Measurements from ENCODE around the gene RERE. TPM values are rescaled to one million over a fixed set of nuclear protein-coding genes. Genes with fewer than 3 reads are reported as not detected.

The RERE gene
- total and polyA plus RNA-seq, 2 donors (not counting 3 experiments of a cell fraction or from before 2014, with no cell fraction given), result 14.1 to 113 TPM

- BruUV-seq (replicated peaks), result no TSS peak
- no peak overlapping the region for H3K4me3 ChIP-seq (replicated peaks in 1 of 3; ENCODE audit: insufficient read depth in 1 of 3, low read depth in 1 of 3, low read length in 3 of 3)
- DNase-seq (ENCODE audit: low read depth, low spot score), result no peak
- TF ChIP-seq POLR2AphosphoS5 (IDR thresholded peaks at IDR 0.05; ENCODE audit: insufficient read depth, low read depth, low read length), result no peak
- no peak for TF ChIP-seq MYC (IDR thresholded peaks at IDR 0.05; ENCODE audit: low read depth, low read length)
- no peak for TF ChIP-seq POLR2A (IDR thresholded peaks at IDR 0.05; ENCODE audit: low read depth, low read length)
- TF ChIP-seq MAX (IDR thresholded peaks at IDR 0.05; ENCODE audit: insufficient read depth, insufficient read length), result no peak
- TF ChIP-seq FOS (IDR thresholded peaks at IDR 0.05; ENCODE audit: borderline replicate concordance, insufficient read depth, low read length), result no peak
- TF ChIP-seq JUN (IDR thresholded peaks at IDR 0.05; ENCODE audit: borderline replicate concordance, insufficient read depth, insufficient read length, low read depth), result no peak
- TF ChIP-seq CTCF (IDR thresholded peaks at IDR 0.05; ENCODE audit: extremely low read depth in 1 of 2, insufficient read depth in 1 of 2, low read depth in 1 of 2, low read length in 2 of 2), result no peak
- no peak for TF ChIP-seq EZH2 (IDR thresholded peaks at IDR 0.05; ENCODE audit: borderline replicate concordance, low read depth, low read length, severe bottlenecking)
- TF ChIP-seq GATA2 (IDR thresholded peaks at IDR 0.05; ENCODE audit: insufficient read depth, insufficient read length, low read depth, low read length), result no peak
- H3K79me2 ChIP-seq (ENCODE audit: control insufficient read depth, insufficient read depth, low read length), result peaks cover 22% of the 10 kb centered on the region
- dilution Hi-C loops (cut with MboI; ENCODE audit: extremely low pct_ligation_motif_present, low sequenced_read_pairs), result no loop called here
- no peaks in the 10 kb centered on the region for H3K9me1 ChIP-seq (replicated peaks; ENCODE audit: control insufficient read depth, extremely low read depth, insufficient read depth, low read length)
- H3K9me3 ChIP-seq (replicated peaks; ENCODE audit: control insufficient read depth, insufficient read depth, low read length), result no peaks in the 10 kb centered on the region
- no peaks in the 10 kb centered on the region for H3K36me3 ChIP-seq (ENCODE audit: control insufficient read depth in 2 of 2, extremely low read depth in 1 of 2, insufficient read depth in 2 of 2, low read length in 2 of 2)
- H3K27me3 ChIP-seq (ENCODE audit: control insufficient read depth in 2 of 2, insufficient read depth in 2 of 2, low read length in 2 of 2), result no peaks in the 10 kb centered on the region
- H3K4me2 ChIP-seq (ENCODE audit: insufficient read depth, low read length), result no peak overlapping the region
- ChIA-PET POLR2A (no interaction called here), CTCF (interaction anchor here (0.8 to 1.5 kb wide), 4 partner anchors 20 to 182 kb away, joined by 3 to 5 read pairs (median 3); no protein-coding TSS in a partner anchor)
- H3K4me1 ChIP-seq (ENCODE audit: control insufficient read depth, extremely low read depth, insufficient read depth, low read length), result no peaks in the 10 kb centered on the region
- no peak overlapping the region for H3K9ac ChIP-seq (replicated peaks; ENCODE audit: extremely low read depth, insufficient read depth, low read length)
- H2AFZ ChIP-seq (ENCODE audit: low read depth, low read length), result no peak overlapping the region
- FAIRE-seq, result no peak
- H3K27ac ChIP-seq (ENCODE audit: insufficient read depth, low read depth, low read length), result no peak overlapping the region
- intact Hi-C loops (cut with micrococcal nuclease), result no loop called here
- H4K20me1 ChIP-seq (replicated peaks; ENCODE audit: control insufficient read depth, extremely low read depth, insufficient read depth, low read length), result peaks cover 3% of the 10 kb centered on the region
Measured at GRCh38 chr1:8590721-8591351, 226.6 kb downstream of the RERE start.
